Measurements from ENCODE around the gene OR2D2.

Gene OR2D2

DNA sequence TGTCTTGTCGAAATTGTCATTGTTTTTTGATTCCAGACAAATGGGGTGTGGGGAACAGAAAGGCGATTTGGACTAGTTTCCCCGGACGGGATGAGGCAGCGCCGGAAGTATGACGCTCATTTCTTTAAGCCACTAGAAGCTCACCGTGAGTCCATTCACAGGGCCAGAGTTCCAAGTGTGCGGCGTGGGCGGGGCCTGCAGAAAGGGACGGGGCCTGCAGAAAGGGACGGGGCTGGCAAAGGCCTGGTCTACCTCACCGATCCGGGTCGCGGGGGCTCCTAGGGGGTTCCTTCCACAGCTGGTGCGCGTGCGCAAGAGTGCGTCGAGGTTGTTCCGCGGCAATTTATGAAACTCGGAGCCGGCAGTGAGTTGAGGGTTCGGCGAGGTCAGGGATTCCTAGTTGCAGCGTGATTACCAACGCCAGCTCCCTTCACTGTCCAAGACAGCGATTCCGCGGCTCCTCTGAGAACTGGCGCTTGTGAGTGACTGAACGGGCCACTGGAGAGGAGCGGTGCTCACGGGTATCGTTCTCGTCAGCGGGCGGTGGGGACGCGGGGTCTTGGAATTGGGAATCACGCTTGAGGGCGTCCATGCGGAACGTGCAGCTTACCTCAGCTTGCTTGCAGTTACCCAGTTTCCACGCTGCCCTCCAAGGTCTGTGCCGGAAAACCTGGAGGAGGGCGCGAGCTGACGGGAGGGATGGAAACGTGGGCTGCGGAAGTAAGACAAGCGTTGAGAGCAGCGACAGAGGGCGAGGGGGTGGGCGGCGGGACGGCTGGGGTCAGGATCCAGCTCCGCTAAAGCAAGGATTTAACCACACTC, 34.1 kb upstream of the OR2D2 start, which contains the start of gene ZNF215 (continued):
- TF ChIP-seq MYNN (tag by site-specific recombination; IDR thresholded peaks at IDR 0.05; ENCODE audit: borderline replicate concordance) (no peak), KLF10 (tag by site-specific recombination; IDR thresholded peaks at IDR 0.05) (no peak), ZNF248 (tag by site-specific recombination; IDR thresholded peaks at IDR 0.05) (no peak), ZNF792 (tag by site-specific recombination; IDR thresholded peaks at IDR 0.05) (no peak), ZFHX2 (tag by site-specific recombination; conservative IDR thresholded peaks at IDR 0.05) (peak; percentile 93), ZNF707 (tag by site-specific recombination; IDR thresholded peaks at IDR 0.05) (no peak), ZNF473 (tag by site-specific recombination; IDR thresholded peaks at IDR 0.05) (no peak), ZNF175 (tag by site-specific recombination; IDR thresholded peaks at IDR 0.05) (no peak), ZBTB17 (tag by site-specific recombination; IDR thresholded peaks at IDR 0.05) (peak; percentile 76), ZNF121 (tag by site-specific recombination; IDR thresholded peaks at IDR 0.05) (no peak), ZNF394 (tag by site-specific recombination; IDR thresholded peaks at IDR 0.05; ENCODE audit: borderline replicate concordance) (peak; percentile 28; the same call in 1 of the 2 replicates), ZNF555 (tag by site-specific recombination; conservative IDR thresholded peaks at IDR 0.05) (no peak), WT1 (tag by site-specific recombination; IDR thresholded peaks at IDR 0.05) (no peak), KLF7 (tag by site-specific recombination; IDR thresholded peaks at IDR 0.05; ENCODE audit: borderline replicate concordance) (no peak), ZNF112 (tag by site-specific recombination; IDR thresholded peaks at IDR 0.05) (no peak), ZNF404 (tag by site-specific recombination; IDR thresholded peaks at IDR 0.05) (no peak), MEIS1 (CRISPR knock-in tag; IDR thresholded peaks at IDR 0.05; ENCODE audit: borderline replicate concordance) (no peak), SCRT1 (tag by site-specific recombination; IDR thresholded peaks at IDR 0.05; ENCODE audit: borderline replicate concordance) (no peak), ZNF302 (tag by site-specific recombination; IDR thresholded peaks at IDR 0.05; ENCODE audit: low read depth) (no peak), ZNF174 (tag by site-specific recombination; IDR thresholded peaks at IDR 0.05) (no peak), ZNF311 (tag by site-specific recombination; IDR thresholded peaks at IDR 0.05; ENCODE audit: borderline replicate concordance) (no peak), ZNF501 (tag by site-specific recombination; IDR thresholded peaks at IDR 0.05) (no peak; the same call in 1 of the 2 replicates), HOXC10 (CRISPR knock-in tag; IDR thresholded peaks at IDR 0.05) (no peak), ZNF529 (tag by site-specific recombination; IDR thresholded peaks at IDR 0.05; ENCODE audit: insufficient replicate concordance) (no peak), ZNF664 (tag by site-specific recombination; IDR thresholded peaks at IDR 0.05) (no peak)
- TF ChIP-seq, protein P1, sequence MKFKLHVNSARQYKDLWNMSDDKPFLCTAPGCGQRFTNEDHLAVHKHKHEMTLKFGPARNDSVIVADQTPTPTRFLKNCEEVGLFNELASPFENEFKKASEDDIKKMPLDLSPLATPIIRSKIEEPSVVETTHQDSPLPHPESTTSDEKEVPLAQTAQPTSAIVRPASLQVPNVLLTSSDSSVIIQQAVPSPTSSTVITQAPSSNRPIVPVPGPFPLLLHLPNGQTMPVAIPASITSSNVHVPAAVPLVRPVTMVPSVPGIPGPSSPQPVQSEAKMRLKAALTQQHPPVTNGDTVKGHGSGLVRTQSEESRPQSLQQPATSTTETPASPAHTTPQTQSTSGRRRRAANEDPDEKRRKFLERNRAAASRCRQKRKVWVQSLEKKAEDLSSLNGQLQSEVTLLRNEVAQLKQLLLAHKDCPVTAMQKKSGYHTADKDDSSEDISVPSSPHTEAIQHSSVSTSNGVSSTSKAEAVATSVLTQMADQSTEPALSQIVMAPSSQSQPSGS (tag by site-specific recombination; IDR thresholded peaks at IDR 0.05; ENCODE audit: low read depth): no peak
- TF ChIP-seq, protein P2, sequence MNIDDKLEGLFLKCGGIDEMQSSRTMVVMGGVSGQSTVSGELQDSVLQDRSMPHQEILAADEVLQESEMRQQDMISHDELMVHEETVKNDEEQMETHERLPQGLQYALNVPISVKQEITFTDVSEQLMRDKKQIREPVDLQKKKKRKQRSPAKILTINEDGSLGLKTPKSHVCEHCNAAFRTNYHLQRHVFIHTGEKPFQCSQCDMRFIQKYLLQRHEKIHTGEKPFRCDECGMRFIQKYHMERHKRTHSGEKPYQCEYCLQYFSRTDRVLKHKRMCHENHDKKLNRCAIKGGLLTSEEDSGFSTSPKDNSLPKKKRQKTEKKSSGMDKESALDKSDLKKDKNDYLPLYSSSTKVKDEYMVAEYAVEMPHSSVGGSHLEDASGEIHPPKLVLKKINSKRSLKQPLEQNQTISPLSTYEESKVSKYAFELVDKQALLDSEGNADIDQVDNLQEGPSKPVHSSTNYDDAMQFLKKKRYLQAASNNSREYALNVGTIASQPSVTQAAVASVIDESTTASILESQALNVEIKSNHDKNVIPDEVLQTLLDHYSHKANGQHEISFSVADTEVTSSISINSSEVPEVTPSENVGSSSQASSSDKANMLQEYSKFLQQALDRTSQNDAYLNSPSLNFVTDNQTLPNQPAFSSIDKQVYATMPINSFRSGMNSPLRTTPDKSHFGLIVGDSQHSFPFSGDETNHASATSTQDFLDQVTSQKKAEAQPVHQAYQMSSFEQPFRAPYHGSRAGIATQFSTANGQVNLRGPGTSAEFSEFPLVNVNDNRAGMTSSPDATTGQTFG (tag by site-specific recombination; IDR thresholded peaks at IDR 0.05; ENCODE audit: borderline replicate concordance): no peak
- TF ChIP-seq, protein P3, sequence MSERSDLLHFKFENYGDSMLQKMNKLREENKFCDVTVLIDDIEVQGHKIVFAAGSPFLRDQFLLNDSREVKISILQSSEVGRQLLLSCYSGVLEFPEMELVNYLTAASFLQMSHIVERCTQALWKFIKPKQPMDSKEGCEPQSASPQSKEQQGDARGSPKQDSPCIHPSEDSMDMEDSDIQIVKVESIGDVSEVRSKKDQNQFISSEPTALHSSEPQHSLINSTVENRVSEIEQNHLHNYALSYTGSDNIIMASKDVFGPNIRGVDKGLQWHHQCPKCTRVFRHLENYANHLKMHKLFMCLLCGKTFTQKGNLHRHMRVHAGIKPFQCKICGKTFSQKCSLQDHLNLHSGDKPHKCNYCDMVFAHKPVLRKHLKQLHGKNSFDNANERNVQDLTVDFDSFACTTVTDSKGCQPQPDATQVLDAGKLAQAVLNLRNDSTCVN (tag by site-specific recombination; optimal IDR thresholded peaks at IDR 0.05): peak; percentile 62
- TF ChIP-seq, protein P4, sequence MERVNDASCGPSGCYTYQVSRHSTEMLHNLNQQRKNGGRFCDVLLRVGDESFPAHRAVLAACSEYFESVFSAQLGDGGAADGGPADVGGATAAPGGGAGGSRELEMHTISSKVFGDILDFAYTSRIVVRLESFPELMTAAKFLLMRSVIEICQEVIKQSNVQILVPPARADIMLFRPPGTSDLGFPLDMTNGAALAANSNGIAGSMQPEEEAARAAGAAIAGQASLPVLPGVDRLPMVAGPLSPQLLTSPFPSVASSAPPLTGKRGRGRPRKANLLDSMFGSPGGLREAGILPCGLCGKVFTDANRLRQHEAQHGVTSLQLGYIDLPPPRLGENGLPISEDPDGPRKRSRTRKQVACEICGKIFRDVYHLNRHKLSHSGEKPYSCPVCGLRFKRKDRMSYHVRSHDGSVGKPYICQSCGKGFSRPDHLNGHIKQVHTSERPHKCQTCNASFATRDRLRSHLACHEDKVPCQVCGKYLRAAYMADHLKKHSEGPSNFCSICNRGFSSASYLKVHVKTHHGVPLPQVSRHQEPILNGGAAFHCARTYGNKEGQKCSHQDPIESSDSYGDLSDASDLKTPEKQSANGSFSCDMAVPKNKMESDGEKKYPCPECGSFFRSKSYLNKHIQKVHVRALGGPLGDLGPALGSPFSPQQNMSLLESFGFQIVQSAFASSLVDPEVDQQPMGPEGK (tag by site-specific recombination; IDR thresholded peaks at IDR 0.05): peak; percentile 78
- TF ChIP-seq, protein P5, sequence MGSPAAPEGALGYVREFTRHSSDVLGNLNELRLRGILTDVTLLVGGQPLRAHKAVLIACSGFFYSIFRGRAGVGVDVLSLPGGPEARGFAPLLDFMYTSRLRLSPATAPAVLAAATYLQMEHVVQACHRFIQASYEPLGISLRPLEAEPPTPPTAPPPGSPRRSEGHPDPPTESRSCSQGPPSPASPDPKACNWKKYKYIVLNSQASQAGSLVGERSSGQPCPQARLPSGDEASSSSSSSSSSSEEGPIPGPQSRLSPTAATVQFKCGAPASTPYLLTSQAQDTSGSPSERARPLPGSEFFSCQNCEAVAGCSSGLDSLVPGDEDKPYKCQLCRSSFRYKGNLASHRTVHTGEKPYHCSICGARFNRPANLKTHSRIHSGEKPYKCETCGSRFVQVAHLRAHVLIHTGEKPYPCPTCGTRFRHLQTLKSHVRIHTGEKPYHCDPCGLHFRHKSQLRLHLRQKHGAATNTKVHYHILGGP (tag by site-specific recombination; IDR thresholded peaks at IDR 0.05): no peak
- TF ChIP-seq, protein P6, sequence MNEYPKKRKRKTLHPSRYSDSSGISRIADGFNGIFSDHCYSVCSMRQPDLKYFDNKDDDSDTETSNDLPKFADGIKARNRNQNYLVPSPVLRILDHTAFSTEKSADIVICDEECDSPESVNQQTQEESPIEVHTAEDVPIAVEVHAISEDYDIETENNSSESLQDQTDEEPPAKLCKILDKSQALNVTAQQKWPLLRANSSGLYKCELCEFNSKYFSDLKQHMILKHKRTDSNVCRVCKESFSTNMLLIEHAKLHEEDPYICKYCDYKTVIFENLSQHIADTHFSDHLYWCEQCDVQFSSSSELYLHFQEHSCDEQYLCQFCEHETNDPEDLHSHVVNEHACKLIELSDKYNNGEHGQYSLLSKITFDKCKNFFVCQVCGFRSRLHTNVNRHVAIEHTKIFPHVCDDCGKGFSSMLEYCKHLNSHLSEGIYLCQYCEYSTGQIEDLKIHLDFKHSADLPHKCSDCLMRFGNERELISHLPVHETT (tag by site-specific recombination; IDR thresholded peaks at IDR 0.05): no peak
